GM10266 (cell line): ENCODE results near the gene PDGFRB.

Source experiments
- DNase-seq: peaks from one replicate; pipeline ENCODE4 v3.0.0; 2012; ENCODE audit errors: extremely low spot score
- TF ChIP-seq, protein P1 (sequence below): IDR thresholded peaks from 2 replicates; pipeline ENCODE4 v1.5.1; 2012; ENCODE audit warnings: mild to moderate bottlenecking, low read depth; ENCODE audit not compliant: control insufficient read depth, insufficient read depth; ENCODE audit errors: missing control alignments

Gene PDGFRB

DNA sequence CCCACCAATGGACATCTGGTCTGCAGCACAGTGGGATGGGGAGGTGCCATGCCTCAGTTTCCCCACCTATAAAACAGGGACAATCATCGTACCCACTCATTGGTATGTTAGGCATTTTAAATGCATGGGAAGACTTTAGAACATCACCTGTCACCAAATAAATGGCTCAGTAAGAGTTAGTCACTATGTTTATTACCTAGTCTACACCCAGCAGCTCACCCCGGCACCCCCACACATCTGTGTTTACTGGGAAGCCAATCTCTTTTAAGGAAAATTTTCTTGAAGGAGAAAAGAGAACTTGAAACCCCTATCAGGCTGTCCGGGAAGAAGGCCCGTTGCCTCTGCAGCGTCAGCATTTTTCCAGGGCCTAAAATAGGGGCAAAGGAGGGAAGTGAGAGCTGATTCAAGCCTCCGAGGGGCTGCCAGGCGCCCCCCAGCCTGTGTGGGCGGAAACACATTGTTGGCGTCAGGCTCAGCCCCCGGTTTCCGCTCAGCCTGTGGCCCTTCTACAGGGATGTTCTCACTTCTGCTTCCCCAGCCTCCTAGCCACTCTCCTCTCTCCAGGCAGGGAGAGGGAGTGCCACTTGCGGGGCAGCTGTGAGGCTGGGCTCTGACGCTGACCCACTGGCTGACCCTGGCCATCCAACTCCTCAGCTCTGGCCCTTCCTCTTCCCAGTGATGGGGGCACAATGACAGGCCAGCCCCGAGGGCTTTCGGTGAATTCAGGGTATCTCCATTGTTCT, 73.9 kb downstream of the PDGFRB start:
- peak; percentile 79 for DNase-seq
- TF ChIP-seq, protein P1, sequence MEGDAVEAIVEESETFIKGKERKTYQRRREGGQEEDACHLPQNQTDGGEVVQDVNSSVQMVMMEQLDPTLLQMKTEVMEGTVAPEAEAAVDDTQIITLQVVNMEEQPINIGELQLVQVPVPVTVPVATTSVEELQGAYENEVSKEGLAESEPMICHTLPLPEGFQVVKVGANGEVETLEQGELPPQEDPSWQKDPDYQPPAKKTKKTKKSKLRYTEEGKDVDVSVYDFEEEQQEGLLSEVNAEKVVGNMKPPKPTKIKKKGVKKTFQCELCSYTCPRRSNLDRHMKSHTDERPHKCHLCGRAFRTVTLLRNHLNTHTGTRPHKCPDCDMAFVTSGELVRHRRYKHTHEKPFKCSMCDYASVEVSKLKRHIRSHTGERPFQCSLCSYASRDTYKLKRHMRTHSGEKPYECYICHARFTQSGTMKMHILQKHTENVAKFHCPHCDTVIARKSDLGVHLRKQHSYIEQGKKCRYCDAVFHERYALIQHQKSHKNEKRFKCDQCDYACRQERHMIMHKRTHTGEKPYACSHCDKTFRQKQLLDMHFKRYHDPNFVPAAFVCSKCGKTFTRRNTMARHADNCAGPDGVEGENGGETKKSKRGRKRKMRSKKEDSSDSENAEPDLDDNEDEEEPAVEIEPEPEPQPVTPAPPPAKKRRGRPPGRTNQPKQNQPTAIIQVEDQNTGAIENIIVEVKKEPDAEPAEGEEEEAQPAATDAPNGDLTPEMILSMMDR, result no peak

DNA sequence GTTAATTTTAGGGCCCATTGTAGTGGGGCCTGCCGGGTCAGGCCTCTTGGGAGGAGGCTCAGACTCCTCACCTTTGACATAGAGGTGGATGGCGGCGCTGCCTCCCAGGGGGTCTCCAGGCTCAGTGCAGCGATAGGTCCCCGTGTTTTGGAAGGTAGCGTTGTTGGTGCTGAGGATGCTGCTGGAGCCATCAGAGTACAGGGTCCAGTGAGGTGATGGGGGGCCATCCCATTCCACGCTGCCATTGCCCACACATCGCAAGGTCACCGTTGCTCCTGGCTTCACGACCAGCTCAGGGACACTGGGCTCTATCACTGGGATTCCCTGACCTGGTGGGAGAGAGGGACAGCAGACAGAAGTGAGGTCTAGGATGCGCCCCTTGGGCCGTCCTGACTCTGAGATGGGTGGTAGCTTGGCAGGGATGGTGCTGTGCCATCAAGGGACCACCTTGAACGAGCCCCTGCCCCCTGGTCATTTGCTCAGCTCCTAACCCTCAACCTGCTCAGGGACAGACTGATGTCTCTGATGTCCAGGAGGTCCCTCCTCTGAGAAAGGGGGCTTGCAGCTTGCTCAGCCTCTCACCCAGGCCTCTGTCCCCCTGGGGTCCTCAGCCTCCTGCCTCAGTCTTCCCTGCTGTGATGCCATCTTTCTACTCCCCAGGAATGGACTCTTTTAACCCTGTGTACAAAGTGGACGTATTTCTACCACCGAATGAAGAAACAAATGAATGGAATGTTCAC, 74.8 kb downstream of the PDGFRB start:
- peak; percentile 9 for DNase-seq
- TF ChIP-seq, protein P1, result no peak

DNA sequence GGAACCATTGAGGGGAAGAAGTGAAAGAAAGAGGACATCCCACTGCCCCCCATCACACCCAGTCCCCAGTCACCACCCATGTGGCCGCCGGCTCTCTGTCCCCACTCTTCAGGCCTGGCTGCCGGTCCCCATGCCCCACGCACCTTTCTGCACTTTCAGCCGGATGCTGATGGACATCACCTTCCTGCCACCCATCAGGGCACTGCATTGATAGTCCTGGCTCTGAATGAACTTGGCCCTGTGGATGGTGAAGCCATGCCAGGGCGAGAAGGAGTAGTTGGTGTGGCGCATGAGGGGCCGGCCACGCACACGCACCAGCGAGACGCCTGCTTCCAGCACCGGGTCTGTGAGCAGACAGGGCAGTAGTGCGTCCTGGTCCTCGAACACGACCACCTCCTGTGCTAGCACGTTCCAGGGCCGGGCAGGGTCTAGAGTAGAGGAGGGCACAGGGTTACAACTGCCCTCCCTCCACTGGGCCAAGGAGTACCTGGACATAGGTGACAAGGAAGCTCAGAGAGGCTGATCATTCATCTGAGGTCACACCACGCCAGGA, 75.7 kb downstream of the PDGFRB start:
- DNase-seq, result peak; percentile 2
- TF ChIP-seq, protein P1, result no peak

DNA sequence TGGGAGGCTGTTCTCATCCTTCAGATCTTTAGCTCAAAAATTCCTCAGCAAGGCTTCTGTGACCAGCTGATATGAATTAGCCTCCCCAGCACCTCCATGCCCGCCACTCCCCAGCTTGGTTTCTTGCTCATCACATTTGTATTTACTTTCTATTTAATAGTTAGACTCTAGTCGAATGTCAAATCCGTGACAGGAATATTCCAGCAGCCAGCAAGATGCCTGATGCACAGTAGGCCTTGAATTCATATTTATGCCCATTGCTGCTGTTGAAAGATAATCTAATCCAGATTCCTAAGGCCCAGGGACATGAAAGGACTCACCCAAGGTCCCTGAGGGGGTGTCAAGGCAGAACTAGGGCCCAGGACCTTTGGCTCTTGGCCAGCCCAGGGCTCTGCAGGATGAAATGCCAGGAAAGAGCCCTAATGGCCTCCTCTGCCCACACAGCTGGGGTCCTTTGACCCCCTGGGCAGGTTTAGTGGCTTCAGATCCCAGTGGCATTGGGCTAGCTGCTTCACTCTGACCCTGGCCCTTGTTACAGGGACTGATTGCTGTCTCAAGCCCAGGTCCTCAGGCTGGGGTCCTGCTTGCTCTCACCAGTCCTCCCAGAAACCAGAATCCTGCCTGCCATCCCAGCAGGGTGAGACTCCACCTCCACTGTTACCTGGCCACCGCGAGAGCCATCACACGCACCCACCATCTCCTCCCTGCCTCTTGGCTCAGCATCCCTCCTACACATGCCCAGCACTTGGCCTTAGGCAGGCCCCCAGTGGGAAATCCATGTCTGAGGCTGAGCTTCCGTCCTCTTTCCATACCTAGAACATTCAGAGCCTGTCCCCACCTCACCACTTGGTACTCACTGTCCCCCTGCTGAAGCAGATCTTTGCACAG, 76.6 kb downstream of the PDGFRB start:
- peak; percentile 9 for DNase-seq
- TF ChIP-seq, protein P1, result no peak

DNA sequence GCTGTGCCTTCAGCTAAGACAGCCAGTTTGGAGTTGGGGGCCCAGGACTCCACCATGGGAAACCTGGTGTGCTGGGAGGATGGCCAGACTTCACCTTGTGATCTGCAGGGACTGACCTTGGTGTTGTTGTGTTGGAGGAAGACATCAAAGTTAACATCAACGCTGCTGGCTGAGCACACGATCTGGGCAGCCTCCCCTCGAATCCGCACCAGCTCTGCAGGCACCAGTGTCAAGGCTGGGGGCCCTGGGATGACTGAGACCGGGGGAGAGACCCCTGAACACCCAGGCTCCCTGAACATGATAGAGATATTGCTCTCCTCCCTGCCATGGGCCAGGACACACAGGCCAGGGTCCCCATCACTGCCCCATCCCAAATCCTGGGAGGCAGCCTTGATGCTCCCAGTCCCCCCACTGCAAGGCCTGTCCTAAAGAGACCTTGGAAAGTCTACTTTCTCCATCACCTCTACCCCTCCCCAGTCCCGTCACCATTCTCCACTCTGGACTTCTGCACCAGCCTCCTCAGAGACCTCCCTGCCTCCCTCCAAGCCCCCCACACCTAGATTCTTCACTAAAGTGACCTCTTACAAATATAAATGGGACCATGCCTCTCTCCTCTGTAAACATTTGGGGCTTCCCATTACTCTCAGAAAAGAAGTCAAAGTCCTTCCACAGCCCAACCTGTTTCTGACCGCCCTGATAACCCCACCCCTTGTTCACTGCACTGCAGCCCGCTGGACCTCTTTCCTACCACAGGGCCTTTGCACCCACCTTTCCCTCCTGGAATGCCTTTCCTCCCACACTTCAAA, 77.4 kb downstream of the PDGFRB start:
- TF ChIP-seq, protein P1, result no peak
- peak; percentile 8 for DNase-seq

DNA sequence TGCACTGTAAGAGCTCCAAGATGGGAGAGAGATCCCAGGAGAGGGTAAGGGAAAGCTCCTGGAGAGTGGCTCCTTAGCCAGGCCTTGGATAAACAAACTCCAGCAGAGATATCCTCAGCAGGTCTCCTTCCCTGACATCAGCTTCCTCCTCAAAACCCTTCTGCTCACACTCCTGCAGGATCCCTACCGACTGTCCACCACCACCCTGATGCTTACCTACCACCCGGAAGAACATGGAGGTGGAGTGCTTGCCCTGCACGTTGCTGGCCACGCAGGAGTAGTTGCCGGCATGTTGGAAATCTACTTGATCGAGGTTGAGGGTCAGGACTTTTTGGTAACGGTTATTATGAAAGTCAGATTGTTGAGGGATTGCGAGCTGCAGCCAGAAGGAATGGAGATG, 78.6 kb downstream of the PDGFRB start:
- TF ChIP-seq, protein P1, result no peak
- DNase-seq, result peak; percentile 7
